ENCODE results near the gene FDXR.

DNA sequence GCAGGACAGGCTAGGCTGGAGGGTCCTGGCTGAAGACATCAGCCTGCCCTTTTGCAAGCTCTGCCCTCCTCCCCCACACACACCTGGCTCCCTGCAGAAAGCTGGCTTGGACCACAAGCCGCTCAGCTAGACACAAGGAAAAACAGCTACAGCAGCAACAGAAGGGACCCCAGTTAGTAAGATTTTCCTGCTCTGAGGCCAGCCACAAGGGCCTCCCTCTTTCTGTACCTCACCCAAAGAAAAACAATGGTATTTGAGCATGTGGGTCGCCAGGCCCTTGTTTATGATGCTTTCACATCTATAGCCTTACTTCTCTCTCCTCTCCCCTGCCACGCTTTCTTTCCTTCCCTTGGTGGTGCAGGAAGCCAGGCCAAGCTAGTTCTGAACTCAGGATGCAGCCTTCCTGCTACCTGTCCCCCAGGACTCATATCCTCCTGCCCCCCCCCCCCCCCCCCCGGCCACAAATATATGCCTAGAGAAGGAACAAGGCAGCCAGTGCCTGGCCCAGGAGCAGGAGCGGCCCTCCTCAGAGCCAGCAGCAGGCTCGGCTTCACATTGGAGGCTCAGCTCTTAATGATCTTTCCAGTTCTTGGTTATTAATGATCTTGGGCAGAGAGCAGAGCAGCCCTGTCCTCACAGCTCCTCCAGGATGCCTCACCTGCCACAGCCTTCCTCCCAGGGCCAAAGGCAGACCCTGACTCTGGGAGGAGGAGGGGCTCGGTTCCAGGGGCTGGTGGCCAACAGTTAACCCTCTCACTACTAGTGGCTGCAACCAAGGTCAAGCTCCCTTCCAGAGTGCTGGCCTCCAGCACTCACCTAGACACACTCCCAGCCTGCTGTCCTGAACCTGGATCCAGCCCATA lies 32.6 kb downstream of the FDXR start:
- TF ChIP-seq, protein P1, sequence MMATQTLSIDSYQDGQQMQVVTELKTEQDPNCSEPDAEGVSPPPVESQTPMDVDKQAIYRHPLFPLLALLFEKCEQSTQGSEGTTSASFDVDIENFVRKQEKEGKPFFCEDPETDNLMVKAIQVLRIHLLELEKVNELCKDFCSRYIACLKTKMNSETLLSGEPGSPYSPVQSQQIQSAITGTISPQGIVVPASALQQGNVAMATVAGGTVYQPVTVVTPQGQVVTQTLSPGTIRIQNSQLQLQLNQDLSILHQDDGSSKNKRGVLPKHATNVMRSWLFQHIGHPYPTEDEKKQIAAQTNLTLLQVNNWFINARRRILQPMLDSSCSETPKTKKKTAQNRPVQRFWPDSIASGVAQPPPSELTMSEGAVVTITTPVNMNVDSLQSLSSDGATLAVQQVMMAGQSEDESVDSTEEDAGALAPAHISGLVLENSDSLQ (IDR thresholded peaks at IDR 0.05) = no peak
- TF ChIP-seq L3MBTL2 (conservative IDR thresholded peaks at IDR 0.05) (no peak), BHLHE40 (IDR thresholded peaks at IDR 0.05; ENCODE audit: borderline replicate concordance) (no peak), SP1 (IDR thresholded peaks at IDR 0.05) (no peak), FOXM1 (IDR thresholded peaks at IDR 0.05; ENCODE audit: borderline replicate concordance) (no peak), TARDBP (IDR thresholded peaks at IDR 0.05) (no peak), FOXK2 (IDR thresholded peaks at IDR 0.05) (no peak), ELF4 (IDR thresholded peaks at IDR 0.05) (no peak)
